Lung (tissue), 12 donors: ENCODE data around the gene KRTCAP2. TPM values are rescaled to one million over a fixed set of nuclear protein-coding genes. Genes with fewer than 3 reads are reported as not detected.
A peak's percentile ranks its signal among the peaks of the same experiment; 100 is the strongest.
"Not testable (repeated sequence)": the region's sequence is repeated elsewhere in the genome, so short reads cannot be mapped to it uniquely, and the experiment has no call there.

Experiments
- ATAC-seq: fragments of 200-7000 bp; cut with Tn5 transposase; one replicate; pipeline ENCODE4 v1.9.1; 2020; ENCODE audit warnings: moderate number of reproducible peaks; ENCODE audit not compliant: insufficient read depth, low FRiP score
- DNase-seq, 3 donors: peaks; one replicate each; pipeline ENCODE4 v3.0.0-alpha.2; 2013 to 2017
- H3K27ac ChIP-seq, 2 donors: one replicate each; pipeline ENCODE4 v1.5.1; 2013; ENCODE audit warnings: mild to moderate bottlenecking in 2 of 2, moderate library complexity in 2 of 2, control low read depth in 1 of 2, inconsistent platforms in 1 of 2, low read depth in 1 of 2, low read length in 1 of 2
- H3K27me3 ChIP-seq, 3 donors: one replicate each; pipeline ENCODE4 v1.5.1; 2013; ENCODE audit warnings: low read length in 2 of 3; ENCODE audit not compliant: control insufficient read depth in 3 of 3, insufficient read depth in 3 of 3
- H3K36me3 ChIP-seq, 4 donors: one replicate each; pipeline ENCODE4 v1.5.1; 2013; ENCODE audit warnings: low read length in 4 of 4, mild to moderate bottlenecking in 1 of 4, moderate library complexity in 1 of 4; ENCODE audit not compliant: control insufficient read depth in 4 of 4, insufficient read depth in 4 of 4
- H3K4me1 ChIP-seq, 5 donors: one replicate each; pipeline ENCODE4 v1.5.1; 2013; ENCODE audit warnings: low read length in 5 of 5, mild to moderate bottlenecking in 2 of 5, moderate library complexity in 1 of 5; ENCODE audit not compliant: control insufficient read depth in 5 of 5, insufficient read depth in 5 of 5
- H3K4me3 ChIP-seq: one replicate; pipeline ENCODE4 v1.5.1; 2013; ENCODE audit warnings: mild to moderate bottlenecking, control low read depth, moderate library complexity
- H3K9ac ChIP-seq, 2 donors: one replicate each; pipeline ENCODE4 v1.5.1; 2013; ENCODE audit warnings: low read length in 2 of 2, control low read depth in 1 of 2; ENCODE audit not compliant: insufficient read depth in 1 of 2
- H3K9me3 ChIP-seq, 4 donors: one replicate each; pipeline ENCODE4 v1.5.1; 2013; ENCODE audit warnings: low read length in 3 of 4, mild to moderate bottlenecking in 1 of 4, moderate library complexity in 1 of 4; ENCODE audit not compliant: control insufficient read depth in 4 of 4, insufficient read depth in 3 of 4
- WGBS, 2 donors: extraction: QIAGEN DNeasy Blood & Tissue Kit; methylation state at CpG; one replicate each; pipeline ENCODE4 v1.1.7; 2013; 5-methylcytosine and 5-hydroxymethylcytosine counted together
- polyA plus RNA-seq, 2 donors: library from polyadenylated mRNA; stranded (reverse); fragments of 200-250 nt; gene quantifications; one replicate each; pipeline ENCODE4 v1.2.1, GENCODE V29; 2013
- total RNA-seq, 2 donors: library from RNA; depleted of rRNA in 1 of 2; stranded (reverse); fragments of >200 nt in 1 of 2; gene quantifications; one replicate each; pipeline ENCODE4 v1.2.1, GENCODE V29; 2014 to 2021
- TF ChIP-seq, protein P1 (sequence below): IDR thresholded peaks from 2 replicates; pipeline ENCODE4 v1.5.1; 2012; ENCODE audit warnings: mild to moderate bottlenecking; ENCODE audit errors: control extremely low read depth, extremely low read depth
- donor health status: control.
- donor health status: control.
- donor health status: Bipolar disorder and iron deficiency.
- donor health status: healthy.
- donor health status: DM: yes; HTN: yes; CAD: no.

KRTCAP2 gene
- total and polyA plus RNA-seq, 4 donors, result 58.2 to 592 (median 190) TPM

DNA sequence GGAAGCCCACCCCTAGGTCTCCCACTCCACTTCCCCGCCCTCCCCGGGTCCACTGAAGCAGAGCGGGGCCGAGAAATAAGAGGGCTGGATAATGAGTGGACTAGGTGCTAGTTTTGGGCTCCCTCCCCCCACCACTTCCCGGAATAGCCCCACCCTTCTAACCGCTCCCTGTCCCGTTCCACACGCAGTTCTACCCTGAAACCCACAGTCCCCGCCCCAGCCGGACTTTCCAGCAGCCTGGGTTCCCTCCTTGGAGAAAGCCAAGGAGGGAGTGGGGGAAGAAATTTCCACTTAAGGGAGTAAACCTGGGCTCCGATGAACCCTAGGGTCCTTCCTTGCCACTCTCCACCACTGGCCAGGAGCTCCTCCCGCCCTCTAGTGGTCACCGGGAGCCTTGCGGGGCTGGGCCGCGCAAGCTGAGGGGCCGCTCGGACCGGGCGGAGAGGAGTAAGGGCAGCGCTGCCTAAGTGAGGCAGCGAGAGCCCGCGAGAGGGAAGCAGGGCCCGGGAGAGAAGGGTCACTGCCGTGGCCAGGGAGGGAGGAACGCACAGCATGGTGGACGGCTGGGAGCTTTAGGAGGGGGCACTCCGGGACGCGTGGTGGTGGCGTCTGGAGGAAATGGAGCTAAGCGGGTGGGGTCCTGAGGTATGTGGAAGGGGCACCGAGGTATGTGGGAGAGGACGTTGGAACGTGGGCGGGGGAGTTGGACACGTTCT is 20.3 kb upstream of the KRTCAP2 start:
- peaks cover 0 to 10% (median 3%) of the 10 kb centered on the region in 4 donors for H3K36me3 ChIP-seq
- peak overlapping the region; percentile 44 for H3K4me3 ChIP-seq
- TF ChIP-seq, protein P1, sequence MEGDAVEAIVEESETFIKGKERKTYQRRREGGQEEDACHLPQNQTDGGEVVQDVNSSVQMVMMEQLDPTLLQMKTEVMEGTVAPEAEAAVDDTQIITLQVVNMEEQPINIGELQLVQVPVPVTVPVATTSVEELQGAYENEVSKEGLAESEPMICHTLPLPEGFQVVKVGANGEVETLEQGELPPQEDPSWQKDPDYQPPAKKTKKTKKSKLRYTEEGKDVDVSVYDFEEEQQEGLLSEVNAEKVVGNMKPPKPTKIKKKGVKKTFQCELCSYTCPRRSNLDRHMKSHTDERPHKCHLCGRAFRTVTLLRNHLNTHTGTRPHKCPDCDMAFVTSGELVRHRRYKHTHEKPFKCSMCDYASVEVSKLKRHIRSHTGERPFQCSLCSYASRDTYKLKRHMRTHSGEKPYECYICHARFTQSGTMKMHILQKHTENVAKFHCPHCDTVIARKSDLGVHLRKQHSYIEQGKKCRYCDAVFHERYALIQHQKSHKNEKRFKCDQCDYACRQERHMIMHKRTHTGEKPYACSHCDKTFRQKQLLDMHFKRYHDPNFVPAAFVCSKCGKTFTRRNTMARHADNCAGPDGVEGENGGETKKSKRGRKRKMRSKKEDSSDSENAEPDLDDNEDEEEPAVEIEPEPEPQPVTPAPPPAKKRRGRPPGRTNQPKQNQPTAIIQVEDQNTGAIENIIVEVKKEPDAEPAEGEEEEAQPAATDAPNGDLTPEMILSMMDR, result peak; percentile 78
- WGBS, 2 donors, result 0 to 1% methylated on average over 38 of the region's 38 CpGs
- H3K9me3 ChIP-seq, result no peaks in the 10 kb centered on the region
- ATAC-seq (peak; percentile 79), DNase-seq (peak; percentile 92 to 94 (median 93))
- H3K27me3 ChIP-seq, result no peaks in the 10 kb centered on the region
- H3K4me1 ChIP-seq, result peaks cover 0 to 31% (median 8%) of the 10 kb centered on the region in 5 donors
- peak overlapping the region; percentile 57 to 95 for H3K27ac ChIP-seq
- H3K9ac ChIP-seq, result peak overlapping the region; percentile 29 to 48

DNA sequence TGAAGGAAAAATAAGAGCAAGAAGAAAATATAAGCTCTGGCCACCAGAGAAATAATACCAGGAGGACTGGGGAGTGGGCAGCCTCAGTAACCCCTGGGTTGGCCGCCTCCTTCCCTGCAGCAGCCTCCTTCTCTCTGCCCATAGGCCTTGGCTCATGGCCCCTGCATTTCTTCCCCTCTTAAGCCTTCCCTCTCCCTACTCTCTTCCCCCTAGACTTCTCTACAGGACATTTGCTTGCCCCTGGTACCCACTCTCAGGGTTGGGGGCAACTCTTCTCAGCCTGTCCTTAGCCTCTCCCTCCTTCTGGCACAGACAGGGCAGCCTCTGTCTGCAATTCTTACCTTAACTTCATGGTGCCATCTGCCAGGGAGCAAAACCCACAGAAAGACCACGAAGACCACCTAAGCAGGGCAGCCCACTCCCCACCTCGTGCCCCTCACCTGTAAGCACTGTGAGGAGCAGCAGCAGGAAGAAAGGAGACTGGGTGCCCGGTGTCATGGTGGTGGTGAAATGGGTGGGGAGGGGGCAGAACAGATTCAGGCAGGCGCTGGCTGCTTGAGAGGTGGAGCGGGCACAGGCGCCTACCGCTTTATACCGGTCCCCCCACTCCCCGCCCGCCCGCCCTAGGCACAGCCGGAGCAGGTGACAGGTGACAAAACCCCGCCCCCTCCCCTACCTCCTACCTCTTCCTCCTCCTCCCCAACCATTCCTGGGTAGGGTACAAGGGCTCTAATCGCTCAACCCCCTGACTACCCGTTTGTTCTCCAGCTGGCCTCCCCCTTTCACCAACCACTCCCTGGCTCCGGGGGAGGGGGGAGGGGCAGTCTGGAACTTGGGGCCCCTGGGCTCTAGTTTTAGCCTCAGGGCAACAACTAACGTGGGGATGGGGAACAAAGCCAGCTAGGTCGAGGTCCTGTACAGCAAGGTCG is 19.5 kb upstream of the KRTCAP2 start:
- peak overlapping the region in 1 of 2 donors; percentile 95 for H3K27ac ChIP-seq
- H3K9me3 ChIP-seq, result no peaks in the 10 kb centered on the region
- H3K27me3 ChIP-seq, result no peaks in the 10 kb centered on the region
- 22 to 36% methylated on average over 12 to 20 of the region's 20 CpGs for WGBS, 2 donors
- TF ChIP-seq, protein P1, result no peak
- peak overlapping the region; percentile 36 for H3K4me3 ChIP-seq
- H3K4me1 ChIP-seq, result peaks cover 0 to 31% (median 8%) of the 10 kb centered on the region in 5 donors
- H3K9ac ChIP-seq, result peak overlapping the region in 1 of 2 donors; percentile 67
- H3K36me3 ChIP-seq, result peaks cover 0 to 5% (median under 1%) of the 10 kb centered on the region in 4 donors
- DNase-seq, result peak; percentile 70 to 86 (median 81)
- ATAC-seq, result peak; percentile 44

DNA sequence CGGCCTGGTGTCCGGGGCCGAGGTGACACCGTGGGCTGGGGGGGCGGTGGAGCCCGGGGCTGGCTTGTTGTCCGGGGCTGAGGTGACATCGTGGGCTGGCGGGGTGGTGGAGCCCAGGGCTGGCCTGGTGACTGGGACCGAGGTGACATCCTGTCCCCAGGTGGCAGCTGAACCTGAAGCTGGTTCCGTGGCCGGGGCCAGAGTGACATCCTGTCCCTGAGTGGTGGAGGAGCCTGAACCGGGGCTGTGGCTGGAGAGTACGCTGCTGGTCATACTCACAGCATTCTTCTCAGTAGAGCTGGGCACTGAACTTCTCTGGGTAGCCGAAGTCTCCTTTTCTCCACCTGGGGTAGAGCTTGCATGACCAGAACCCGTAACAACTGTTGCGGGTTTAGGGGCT is 18.8 kb upstream of the KRTCAP2 start:
- ATAC-seq (no peak), DNase-seq (no peak)
- Histone ChIP-seq H3K9me3 (no peaks in the 10 kb centered on the region), H3K27ac (peak overlapping the region in 1 of 2 donors; percentile 73), H3K9ac (no peak overlapping the region), H3K36me3 (peaks cover 0 to under 1% (median 0%) of the 10 kb centered on the region in 4 donors), H3K4me1 (peaks cover 0 to 31% (median 8%) of the 10 kb centered on the region in 5 donors), H3K4me3 (peak overlapping the region; percentile 44), H3K27me3 (no peaks in the 10 kb centered on the region)
- 73 to 86% methylated on average over 16 to 17 of the region's 17 CpGs for WGBS, 2 donors
- TF ChIP-seq, protein P1, result no peak

DNA sequence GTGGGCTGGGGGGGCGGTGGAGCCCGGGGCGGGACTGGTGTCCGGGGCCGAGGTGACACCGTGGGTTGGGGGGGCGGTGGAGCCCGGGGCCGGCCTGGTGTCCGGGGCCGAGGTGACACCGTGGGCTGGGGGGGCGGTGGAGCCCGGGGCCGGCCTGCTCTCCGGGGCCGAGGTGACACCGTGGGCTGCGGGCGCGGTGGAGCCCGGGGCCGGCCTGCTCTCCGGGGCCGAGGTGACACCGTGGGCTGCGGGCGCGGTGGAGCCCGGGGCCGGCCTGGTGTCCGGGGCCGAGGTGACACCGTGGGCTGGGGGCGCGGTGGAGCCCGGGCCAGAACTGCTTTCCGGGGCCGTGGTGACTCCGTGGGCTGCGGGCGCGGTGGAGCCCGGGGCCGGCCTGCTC is 16.8 kb upstream of the KRTCAP2 start:
- peaks cover 0 to 31% (median 10%) of the 10 kb centered on the region in 5 donors for H3K4me1 ChIP-seq
- not testable (repeated sequence) for H3K27ac ChIP-seq, H3K27me3 ChIP-seq, H3K9ac ChIP-seq, ATAC-seq, DNase-seq, H3K36me3 ChIP-seq, H3K4me3 ChIP-seq, H3K9me3 ChIP-seq
- WGBS, 2 donors, result 75 to 91% methylated on average over 22 to 25 of the region's 45 CpGs
